HepG2 (cell line): Measurements from ENCODE around the gene TRIM37. TPM values are rescaled to one million over a fixed set of nuclear protein-coding genes. Genes with fewer than 3 reads are reported as not detected.

ENCODE experiments used
- ASH2L ChIP-seq: fragments of 300-600, 200-600 bp; sonication (generic); IDR thresholded peaks from 2 replicates; pipeline ENCODE4 v1.7.0; 2017; ENCODE audit warnings: low read depth, mild to moderate bottlenecking, moderate library complexity, mixed read lengths, low read length; ENCODE audit not compliant: insufficient read length
- GATAD2A ChIP-seq: IDR thresholded peaks from 2 replicates; pipeline ENCODE4 v1.6.1; 2016
- LCORL ChIP-seq, 2 experiments: fragments of 450-650 bp in 1 of 2; sonication (generic) in 1 of 2; formaldehyde crosslinking in 1 of 2; IDR thresholded peaks; 2 replicates each; pipeline versions ENCODE4 v1.5.0 to v1.6.1; 2017 to 2020; ENCODE audit warnings: antibody characterized with exemption in 1 of 2, missing genetic modification reagents in 1 of 2
- MED13 ChIP-seq: sonication (generic); formaldehyde crosslinking; IDR thresholded peaks from 2 replicates; pipeline ENCODE4 v1.5.0; 2020; ENCODE audit warnings: missing genetic modification reagents
- MYC ChIP-seq: sonication (generic); formaldehyde crosslinking; IDR thresholded peaks from 2 replicates; pipeline ENCODE4 v1.9.0; 2021; ENCODE audit warnings: missing genetic modification reagents, borderline replicate concordance
- SIN3B ChIP-seq: fragments of 150-350 bp; IDR thresholded peaks from 2 replicates; pipeline ENCODE4 v1.6.1; 2014; ENCODE audit warnings: low read length
- SP1 ChIP-seq, 2 experiments: fragments of 450-650 bp in 1 of 2; sonication (generic) in 1 of 2; formaldehyde crosslinking in 1 of 2; IDR thresholded peaks; 2 replicates each; pipeline versions ENCODE4 v1.4.0 to v1.6.1; 2016 to 2020; ENCODE audit warnings: missing genetic modification reagents in 1 of 2
- ZIK1 ChIP-seq: sonication (generic); formaldehyde crosslinking; IDR thresholded peaks from 2 replicates; pipeline ENCODE4 v1.5.0; 2020; ENCODE audit warnings: mild to moderate bottlenecking, low read depth, missing genetic modification reagents, borderline replicate concordance
- ZNF264 ChIP-seq: sonication (generic); formaldehyde crosslinking; IDR thresholded peaks from 2 replicates; pipeline ENCODE4 v1.4.0; 2020; ENCODE audit warnings: missing genetic modification reagents
- ZNF354B ChIP-seq: sonication (generic); formaldehyde crosslinking; IDR thresholded peaks from 2 replicates; pipeline ENCODE4 v1.8.0; 2022; ENCODE audit warnings: mild to moderate bottlenecking, missing genetic modification reagents
- ZNF577 ChIP-seq: sonication (generic); formaldehyde crosslinking; IDR thresholded peaks from 2 replicates; pipeline ENCODE4 v1.4.0; 2020; ENCODE audit warnings: mild to moderate bottlenecking, low read depth, missing genetic modification reagents, borderline replicate concordance
- polyA plus RNA-seq, 8 experiments: library from polyadenylated mRNA; depleted of rRNA in 3 of 8; stranded (reverse) in 7 of 8; unstranded in 1 of 8; fragments of >200 nt; fragmentation: Illumina TruSeq in 4 of 8; extraction: Trizol in 4 of 8; gene quantifications; 2 replicates each; pipeline versions ENCODE4 v1.2.1 to v1.2.3, GENCODE V29; 2011 to 2016; ENCODE audit warnings: low read depth in 4 of 8, missing spikeins in 1 of 8, mixed read lengths in 1 of 8; ENCODE audit not compliant: insufficient read depth in 1 of 8
- total RNA-seq, 5 experiments: library from RNA; depleted of rRNA; stranded (reverse); fragments of >200 nt; fragmentation: Illumina TruSeq; extraction: Trizol; gene quantifications; 2 replicates each; pipeline ENCODE4 v1.2.3, GENCODE V29; 2016; ENCODE audit warnings: low read depth in 1 of 5
- TF ChIP-seq, protein P1 (sequence below): sonication (generic); formaldehyde crosslinking; IDR thresholded peaks from 2 replicates; pipeline ENCODE4 v1.5.0; 2020; ENCODE audit warnings: missing genetic modification reagents
- TF ChIP-seq, protein P2 (sequence below), 2 experiments: sonication (generic) in 1 of 2; formaldehyde crosslinking in 1 of 2; IDR thresholded peaks; 2 replicates each; pipeline versions ENCODE4 v1.6.1 to v1.9.0; 2014 to 2022; ENCODE audit warnings: antibody characterized with exemption in 1 of 2, borderline replicate concordance in 1 of 2, inconsistent platforms in 1 of 2, low read depth in 1 of 2, missing genetic modification reagents in 1 of 2
- TF ChIP-seq, protein P3 (sequence below): sonication (generic); formaldehyde crosslinking; IDR thresholded peaks from 2 replicates; pipeline ENCODE4 v1.4.0; 2020; ENCODE audit warnings: missing genetic modification reagents
- TF ChIP-seq, protein P4 (sequence below): sonication (generic); formaldehyde crosslinking; IDR thresholded peaks from 2 replicates; pipeline ENCODE4 v1.9.0; 2021; ENCODE audit warnings: missing genetic modification reagents, mild to moderate bottlenecking, borderline replicate concordance
- TF ChIP-seq, protein P5 (sequence below): IDR thresholded peaks from 2 replicates; pipeline ENCODE4 v1.6.1; 2018; ENCODE audit warnings: missing genetic modification reagents
- TF ChIP-seq, protein P6 (sequence below): sonication (generic); formaldehyde crosslinking; IDR thresholded peaks from 2 replicates; pipeline ENCODE4 v1.5.1; 2020; ENCODE audit warnings: missing genetic modification reagents, mild to moderate bottlenecking, borderline replicate concordance

The TRIM37 gene
- total and polyA plus RNA-seq, 2 of the 13 experiments (the other 11 are each of a cell fraction or from before 2014, with no cell fraction given) = 12.4 to 39.1 TPM

DNA sequence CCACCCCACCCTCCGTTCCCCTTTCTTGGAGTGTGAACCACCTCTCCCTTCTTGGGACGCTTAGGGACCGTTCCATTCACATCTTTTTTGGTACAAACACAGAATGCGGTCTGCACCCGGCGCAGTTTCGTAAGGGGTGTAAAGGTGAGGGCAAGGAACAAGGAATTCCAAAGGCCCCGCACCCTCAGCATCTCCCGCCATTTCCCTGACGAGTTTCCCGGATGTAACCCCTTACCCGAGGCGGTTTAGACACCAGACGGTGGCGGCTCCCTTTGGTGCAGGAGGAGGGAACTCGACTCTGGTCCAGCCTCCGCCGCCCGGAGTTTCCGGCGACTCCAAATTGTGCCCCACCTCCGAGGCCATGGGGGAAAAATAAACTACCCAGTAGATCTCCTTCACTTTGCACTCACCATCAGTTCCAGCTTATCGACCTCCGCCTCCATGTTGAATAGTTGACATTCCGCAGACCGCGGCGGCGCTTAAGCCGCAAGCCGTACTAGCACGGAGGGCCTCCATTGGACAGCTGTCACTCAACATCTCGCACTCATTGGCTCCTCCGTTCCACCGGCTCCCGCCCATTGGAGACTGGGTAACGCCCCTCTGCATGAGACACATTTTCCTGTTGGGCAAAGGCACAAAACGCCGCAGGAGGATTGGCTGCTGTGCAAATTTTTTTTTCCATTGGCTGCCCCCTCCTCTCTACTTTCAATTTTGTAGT is 48.2 kb upstream of the TRIM37 start, which contains the start of gene SKA2 (continued):
- TF ChIP-seq MYC (CRISPR knock-in tag) (peak; percentile 55; the same call in 1 of the 2 replicates), MED13 (CRISPR knock-in tag) (no peak; the same call in 1 of the 2 replicates), SP1 (IDR thresholded peaks at IDR 0.05) (peak; percentile 93), SP1 (CRISPR knock-in tag; IDR thresholded peaks at IDR 0.05) (peak; percentile 100), ASH2L (peak; percentile 100), SIN3B (peak; percentile 83), ZNF354B (CRISPR knock-in tag) (peak; percentile 80; the same call in 1 of the 2 replicates), LCORL (IDR thresholded peaks at IDR 0.05) (no peak), LCORL (CRISPR knock-in tag; IDR thresholded peaks at IDR 0.05) (no peak; the same call in none of the 2 replicates), ZNF577 (no peak), GATAD2A (CRISPR knock-in tag) (peak; percentile 41; the same call in 1 of the 2 replicates), ZIK1 (CRISPR knock-in tag) (no peak; the same call in 1 of the 2 replicates), ZNF264 (CRISPR knock-in tag) (0 out of 2 replicates have a peak, but pooled peaks have one; percentile 14)
- TF ChIP-seq, protein P1, sequence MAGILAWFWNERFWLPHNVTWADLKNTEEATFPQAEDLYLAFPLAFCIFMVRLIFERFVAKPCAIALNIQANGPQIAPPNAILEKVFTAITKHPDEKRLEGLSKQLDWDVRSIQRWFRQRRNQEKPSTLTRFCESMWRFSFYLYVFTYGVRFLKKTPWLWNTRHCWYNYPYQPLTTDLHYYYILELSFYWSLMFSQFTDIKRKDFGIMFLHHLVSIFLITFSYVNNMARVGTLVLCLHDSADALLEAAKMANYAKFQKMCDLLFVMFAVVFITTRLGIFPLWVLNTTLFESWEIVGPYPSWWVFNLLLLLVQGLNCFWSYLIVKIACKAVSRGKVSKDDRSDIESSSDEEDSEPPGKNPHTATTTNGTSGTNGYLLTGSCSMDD (CRISPR knock-in tag) = no peak
- TF ChIP-seq, protein P2, sequence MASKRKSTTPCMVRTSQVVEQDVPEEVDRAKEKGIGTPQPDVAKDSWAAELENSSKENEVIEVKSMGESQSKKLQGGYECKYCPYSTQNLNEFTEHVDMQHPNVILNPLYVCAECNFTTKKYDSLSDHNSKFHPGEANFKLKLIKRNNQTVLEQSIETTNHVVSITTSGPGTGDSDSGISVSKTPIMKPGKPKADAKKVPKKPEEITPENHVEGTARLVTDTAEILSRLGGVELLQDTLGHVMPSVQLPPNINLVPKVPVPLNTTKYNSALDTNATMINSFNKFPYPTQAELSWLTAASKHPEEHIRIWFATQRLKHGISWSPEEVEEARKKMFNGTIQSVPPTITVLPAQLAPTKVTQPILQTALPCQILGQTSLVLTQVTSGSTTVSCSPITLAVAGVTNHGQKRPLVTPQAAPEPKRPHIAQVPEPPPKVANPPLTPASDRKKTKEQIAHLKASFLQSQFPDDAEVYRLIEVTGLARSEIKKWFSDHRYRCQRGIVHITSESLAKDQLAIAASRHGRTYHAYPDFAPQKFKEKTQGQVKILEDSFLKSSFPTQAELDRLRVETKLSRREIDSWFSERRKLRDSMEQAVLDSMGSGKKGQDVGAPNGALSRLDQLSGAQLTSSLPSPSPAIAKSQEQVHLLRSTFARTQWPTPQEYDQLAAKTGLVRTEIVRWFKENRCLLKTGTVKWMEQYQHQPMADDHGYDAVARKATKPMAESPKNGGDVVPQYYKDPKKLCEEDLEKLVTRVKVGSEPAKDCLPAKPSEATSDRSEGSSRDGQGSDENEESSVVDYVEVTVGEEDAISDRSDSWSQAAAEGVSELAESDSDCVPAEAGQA (IDR thresholded peaks at IDR 0.05; ENCODE audit: low read depth) = peak; percentile 95
- TF ChIP-seq, protein P2 (CRISPR knock-in tag; IDR thresholded peaks at IDR 0.05; ENCODE audit: borderline replicate concordance) = no peak
- TF ChIP-seq, protein P3, sequence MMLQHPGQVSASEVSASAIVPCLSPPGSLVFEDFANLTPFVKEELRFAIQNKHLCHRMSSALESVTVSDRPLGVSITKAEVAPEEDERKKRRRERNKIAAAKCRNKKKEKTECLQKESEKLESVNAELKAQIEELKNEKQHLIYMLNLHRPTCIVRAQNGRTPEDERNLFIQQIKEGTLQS = peak; percentile 13; the same call in 1 of the 2 replicates
- TF ChIP-seq, protein P4, sequence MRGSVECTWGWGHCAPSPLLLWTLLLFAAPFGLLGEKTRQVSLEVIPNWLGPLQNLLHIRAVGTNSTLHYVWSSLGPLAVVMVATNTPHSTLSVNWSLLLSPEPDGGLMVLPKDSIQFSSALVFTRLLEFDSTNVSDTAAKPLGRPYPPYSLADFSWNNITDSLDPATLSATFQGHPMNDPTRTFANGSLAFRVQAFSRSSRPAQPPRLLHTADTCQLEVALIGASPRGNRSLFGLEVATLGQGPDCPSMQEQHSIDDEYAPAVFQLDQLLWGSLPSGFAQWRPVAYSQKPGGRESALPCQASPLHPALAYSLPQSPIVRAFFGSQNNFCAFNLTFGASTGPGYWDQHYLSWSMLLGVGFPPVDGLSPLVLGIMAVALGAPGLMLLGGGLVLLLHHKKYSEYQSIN (CRISPR knock-in tag) = no peak
- TF ChIP-seq, protein P5, sequence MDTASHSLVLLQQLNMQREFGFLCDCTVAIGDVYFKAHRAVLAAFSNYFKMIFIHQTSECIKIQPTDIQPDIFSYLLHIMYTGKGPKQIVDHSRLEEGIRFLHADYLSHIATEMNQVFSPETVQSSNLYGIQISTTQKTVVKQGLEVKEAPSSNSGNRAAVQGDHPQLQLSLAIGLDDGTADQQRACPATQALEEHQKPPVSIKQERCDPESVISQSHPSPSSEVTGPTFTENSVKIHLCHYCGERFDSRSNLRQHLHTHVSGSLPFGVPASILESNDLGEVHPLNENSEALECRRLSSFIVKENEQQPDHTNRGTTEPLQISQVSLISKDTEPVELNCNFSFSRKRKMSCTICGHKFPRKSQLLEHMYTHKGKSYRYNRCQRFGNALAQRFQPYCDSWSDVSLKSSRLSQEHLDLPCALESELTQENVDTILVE (CRISPR knock-in tag) = peak; percentile 54
- TF ChIP-seq, protein P6, sequence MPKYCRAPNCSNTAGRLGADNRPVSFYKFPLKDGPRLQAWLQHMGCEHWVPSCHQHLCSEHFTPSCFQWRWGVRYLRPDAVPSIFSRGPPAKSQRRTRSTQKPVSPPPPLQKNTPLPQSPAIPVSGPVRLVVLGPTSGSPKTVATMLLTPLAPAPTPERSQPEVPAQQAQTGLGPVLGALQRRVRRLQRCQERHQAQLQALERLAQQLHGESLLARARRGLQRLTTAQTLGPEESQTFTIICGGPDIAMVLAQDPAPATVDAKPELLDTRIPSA (CRISPR knock-in tag) = no peak
